Tibial nerve (tissue), 4 donors: ENCODE data around the gene MCOLN2. TPM values are rescaled to one million over a fixed set of nuclear protein-coding genes. Genes with fewer than 3 reads are reported as not detected.

Experiments
- DNase-seq, 2 donors: peaks; one replicate each; pipeline ENCODE4 v3.0.0-alpha.2; 2019; ENCODE audit warnings: low spot score in 2 of 2
- H3K27ac ChIP-seq, 4 donors: fragments of 200-600 bp; sonication (generic) in 3 of 4; one replicate each; pipeline ENCODE4 v1.5.1; 2017 to 2019; ENCODE audit warnings: mild to moderate bottlenecking in 1 of 4
- H3K27me3 ChIP-seq, 2 donors: fragments of 200-600 bp; sonication (generic) in 1 of 2; one replicate each; pipeline versions ENCODE4 v1.5.1 to v1.6.0; 2017 to 2019
- H3K36me3 ChIP-seq, 3 donors: fragments of 200-600 bp; sonication (generic); one replicate each; pipeline ENCODE4 v1.5.1; 2018 to 2019
- H3K4me1 ChIP-seq, 4 donors: fragments of 200-600 bp; sonication (generic) in 3 of 4; one replicate each; pipeline ENCODE4 v1.5.1; 2017 to 2019
- H3K4me3 ChIP-seq, 4 donors: fragments of 200-600 bp; sonication (generic) in 3 of 4; one replicate each; pipeline ENCODE4 v1.5.1; 2017 to 2019; ENCODE audit warnings: mild to moderate bottlenecking in 1 of 4, moderate library complexity in 1 of 4
- H3K9me3 ChIP-seq, 4 donors: fragments of 200-600 bp; sonication (generic) in 3 of 4; one replicate each; pipeline ENCODE4 v1.5.1; 2017 to 2019
- EP300 ChIP-seq, 2 donors: sonication (generic); formaldehyde crosslinking; IDR thresholded peaks; one replicate each; pipeline ENCODE4 v1.6.1; 2017; ENCODE audit warnings: antibody characterized with exemption in 2 of 2, mild to moderate bottlenecking in 1 of 2
- POLR2A ChIP-seq, 2 donors: fragments of 450-650 bp; IDR thresholded peaks; one replicate each; pipeline ENCODE4 v1.6.1; 2017; ENCODE audit warnings: antibody characterized with exemption in 2 of 2, mild to moderate bottlenecking in 2 of 2, moderate library complexity in 2 of 2
- WGBS, 2 donors: methylation state at CpG; one replicate each; pipeline ENCODE4 v1.1.5; 2018; 5-methylcytosine and 5-hydroxymethylcytosine counted together
- total RNA-seq, 4 donors: library from RNA; depleted of rRNA; stranded (reverse); fragments of >200 nt; gene quantifications; one replicate each; pipeline ENCODE4 v1.1.0, GENCODE V29; 2016
- TF ChIP-seq, protein P1 (sequence below), 5 experiments: fragments of 200-600 bp in 3 of 5; fragments of 450-650 bp in 2 of 5; sonication (generic) in 3 of 5; IDR thresholded peaks; one replicate each; pipeline ENCODE4 v1.5.1; 2016 to 2019; ENCODE audit warnings: antibody characterized with exemption in 5 of 5, mild to moderate bottlenecking in 3 of 5, moderate library complexity in 2 of 5

Gene MCOLN2
- total RNA-seq, 4 donors from 2014 or later: 8.2 to 12.2 (median 9.8) TPM

DNA sequence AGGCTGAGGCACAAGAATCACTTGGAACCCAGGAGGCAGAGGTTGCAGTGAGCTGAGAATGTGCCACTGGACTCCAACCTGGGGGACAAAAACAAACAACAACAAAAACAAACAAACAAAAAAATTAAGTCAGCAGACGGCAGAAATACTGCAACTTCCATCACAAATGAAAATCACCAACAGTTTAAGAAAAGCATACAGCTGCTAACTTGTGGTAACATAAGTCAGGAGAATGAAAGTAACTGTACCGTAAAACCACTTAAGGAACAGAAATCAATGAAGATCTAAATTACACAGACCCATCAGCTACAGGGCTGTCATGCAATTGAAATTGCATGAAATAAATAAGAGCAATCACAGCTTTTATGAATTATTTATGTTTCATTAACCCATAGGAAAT is 25.0 kb downstream of the MCOLN2 start:
- DNase-seq: no peak
- H3K4me1 ChIP-seq: no peaks in the 10 kb centered on the region
- H3K4me3 ChIP-seq: no peak overlapping the region
- no peak overlapping the region for H3K27ac ChIP-seq
- WGBS, 2 donors: 79 to 88% methylated on average over 2 of the region's 2 CpGs
- no peak for TF ChIP-seq EP300 (IDR thresholded peaks at IDR 0.05)
- no peak for TF ChIP-seq POLR2A (IDR thresholded peaks at IDR 0.05)
- TF ChIP-seq, protein P1, sequence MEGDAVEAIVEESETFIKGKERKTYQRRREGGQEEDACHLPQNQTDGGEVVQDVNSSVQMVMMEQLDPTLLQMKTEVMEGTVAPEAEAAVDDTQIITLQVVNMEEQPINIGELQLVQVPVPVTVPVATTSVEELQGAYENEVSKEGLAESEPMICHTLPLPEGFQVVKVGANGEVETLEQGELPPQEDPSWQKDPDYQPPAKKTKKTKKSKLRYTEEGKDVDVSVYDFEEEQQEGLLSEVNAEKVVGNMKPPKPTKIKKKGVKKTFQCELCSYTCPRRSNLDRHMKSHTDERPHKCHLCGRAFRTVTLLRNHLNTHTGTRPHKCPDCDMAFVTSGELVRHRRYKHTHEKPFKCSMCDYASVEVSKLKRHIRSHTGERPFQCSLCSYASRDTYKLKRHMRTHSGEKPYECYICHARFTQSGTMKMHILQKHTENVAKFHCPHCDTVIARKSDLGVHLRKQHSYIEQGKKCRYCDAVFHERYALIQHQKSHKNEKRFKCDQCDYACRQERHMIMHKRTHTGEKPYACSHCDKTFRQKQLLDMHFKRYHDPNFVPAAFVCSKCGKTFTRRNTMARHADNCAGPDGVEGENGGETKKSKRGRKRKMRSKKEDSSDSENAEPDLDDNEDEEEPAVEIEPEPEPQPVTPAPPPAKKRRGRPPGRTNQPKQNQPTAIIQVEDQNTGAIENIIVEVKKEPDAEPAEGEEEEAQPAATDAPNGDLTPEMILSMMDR (IDR thresholded peaks at IDR 0.05): no peak
- H3K27me3 ChIP-seq: no peaks in the 10 kb centered on the region
- no peaks in the 10 kb centered on the region for H3K36me3 ChIP-seq
- no peaks in the 10 kb centered on the region for H3K9me3 ChIP-seq

DNA sequence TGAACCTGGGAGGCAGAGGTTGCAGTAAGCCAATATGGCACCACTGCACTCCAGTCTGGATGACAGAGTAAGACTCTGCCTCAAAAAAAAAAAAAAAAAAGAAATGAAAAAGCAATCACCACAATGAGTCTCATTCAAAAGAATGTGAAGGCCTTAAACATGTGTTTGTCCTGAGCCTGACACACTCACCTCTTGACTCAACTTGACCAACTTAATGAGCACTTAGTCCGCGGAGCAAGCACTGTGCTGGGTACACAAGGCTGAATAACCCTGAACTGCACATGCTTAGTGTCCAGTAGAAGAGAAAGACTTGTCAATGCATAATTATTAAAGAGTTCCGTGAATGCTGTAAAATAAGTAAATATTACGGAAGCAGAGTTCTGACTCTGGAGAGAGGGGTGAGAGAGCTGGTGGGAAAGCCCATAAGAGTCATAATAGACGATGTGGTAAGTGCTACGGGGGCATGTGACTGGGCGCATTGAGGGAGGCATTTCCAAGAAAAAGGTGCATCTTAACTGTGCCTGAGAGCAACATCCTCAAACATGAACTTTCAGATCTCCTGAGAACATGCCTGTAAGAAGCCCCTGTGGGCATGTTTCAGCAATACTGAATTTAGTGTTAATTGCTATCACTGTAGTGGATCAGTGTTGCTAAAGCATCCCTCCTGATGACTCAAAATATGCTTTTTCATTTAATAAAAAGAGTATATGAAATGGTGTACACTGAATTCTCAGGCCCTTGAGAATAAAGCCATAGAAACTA is 27.2 kb downstream of the MCOLN2 start:
- no peaks in the 10 kb centered on the region for H3K27me3 ChIP-seq
- H3K27ac ChIP-seq: no peak overlapping the region
- no peaks in the 10 kb centered on the region for H3K9me3 ChIP-seq
- DNase-seq: no peak
- WGBS, 2 donors: 91% methylated on average over 7 of the region's 7 CpGs
- no peak overlapping the region for H3K4me3 ChIP-seq
- H3K4me1 ChIP-seq: no peaks in the 10 kb centered on the region
- TF ChIP-seq, protein P1 (IDR thresholded peaks at IDR 0.05): no peak
- TF ChIP-seq EP300 (IDR thresholded peaks at IDR 0.05): no peak
- no peak for TF ChIP-seq POLR2A (IDR thresholded peaks at IDR 0.05)
- H3K36me3 ChIP-seq: no peaks in the 10 kb centered on the region

DNA sequence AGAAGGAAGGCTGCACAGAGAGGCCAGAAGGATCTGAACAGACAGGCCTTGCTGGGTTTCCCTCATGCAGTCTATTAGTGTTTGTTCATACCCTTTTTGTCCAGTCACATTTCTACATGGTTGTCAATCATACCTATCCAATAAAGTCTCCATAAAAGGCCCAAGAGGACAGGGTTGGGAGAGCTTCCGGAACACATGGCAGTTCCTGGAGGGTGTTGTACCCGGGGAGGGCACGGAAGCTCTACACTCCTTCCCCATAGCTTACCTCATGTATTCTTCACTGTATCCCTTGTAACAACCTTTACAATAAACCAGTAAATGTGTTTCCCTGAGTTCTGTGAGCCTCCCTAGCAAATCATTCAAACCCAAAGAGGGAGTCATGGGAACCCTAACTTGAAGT is 28.0 kb downstream of the MCOLN2 start:
- H3K9me3 ChIP-seq: no peaks in the 10 kb centered on the region
- H3K27me3 ChIP-seq: no peaks in the 10 kb centered on the region
- H3K4me3 ChIP-seq: no peak overlapping the region
- DNase-seq: no peak
- no peak overlapping the region for H3K27ac ChIP-seq
- H3K4me1 ChIP-seq: no peaks in the 10 kb centered on the region
- TF ChIP-seq, protein P1 (IDR thresholded peaks at IDR 0.05): no peak
- TF ChIP-seq EP300 (IDR thresholded peaks at IDR 0.05) (no peak), POLR2A (IDR thresholded peaks at IDR 0.05) (no peak)
- H3K36me3 ChIP-seq: no peaks in the 10 kb centered on the region
- WGBS, 2 donors: 94 to 96% methylated on average over 3 of the region's 3 CpGs

DNA sequence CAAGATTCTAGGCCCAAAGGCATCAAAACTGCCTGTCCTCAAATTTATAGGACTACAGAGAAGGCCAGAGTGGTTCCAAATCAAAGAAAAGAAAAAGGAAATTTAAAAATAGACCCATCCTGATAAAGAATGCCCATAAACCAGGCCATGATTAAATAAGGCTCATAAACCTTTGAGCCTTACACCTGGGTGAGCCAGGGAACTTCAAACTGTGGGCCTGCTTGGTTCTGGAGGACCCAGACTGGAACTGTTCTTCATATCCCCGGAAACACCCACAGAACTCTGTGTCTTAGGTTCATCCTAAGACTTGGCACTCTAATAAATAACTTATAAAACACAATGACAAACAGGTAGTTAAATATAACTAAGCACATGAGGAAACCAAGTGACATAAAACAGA is 28.8 kb downstream of the MCOLN2 start:
- WGBS, 2 donors: 90 to 91% methylated on average over 1 of the region's 1 CpG
- no peaks in the 10 kb centered on the region for H3K36me3 ChIP-seq
- no peaks in the 10 kb centered on the region for H3K9me3 ChIP-seq
- H3K4me3 ChIP-seq: no peak overlapping the region
- H3K4me1 ChIP-seq: no peaks in the 10 kb centered on the region
- no peaks in the 10 kb centered on the region for H3K27me3 ChIP-seq
- no peak overlapping the region for H3K27ac ChIP-seq
- DNase-seq: no peak
- TF ChIP-seq, protein P1 (IDR thresholded peaks at IDR 0.05): no peak

DNA sequence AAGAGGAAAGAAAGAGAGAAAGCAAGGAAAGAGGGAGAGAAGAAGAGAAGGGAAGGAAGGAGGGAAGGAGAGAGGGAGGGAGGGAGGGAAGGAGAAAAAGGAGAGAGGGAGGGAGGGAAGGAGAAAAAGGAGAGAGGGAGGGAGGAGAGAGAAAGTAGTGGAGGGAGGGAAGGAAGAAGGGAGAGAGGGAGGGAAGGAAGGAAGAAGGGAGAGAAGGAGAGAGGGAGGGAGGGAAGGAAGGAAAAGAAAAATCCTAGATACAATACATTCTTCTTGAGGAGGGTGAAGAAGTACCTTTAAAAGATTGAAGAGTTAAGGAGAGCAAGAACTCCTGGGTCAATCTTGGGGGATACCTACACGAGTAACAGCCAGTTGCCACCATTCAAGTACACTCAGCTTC is 29.2 kb downstream of the MCOLN2 start:
- H3K4me1 ChIP-seq: no peaks in the 10 kb centered on the region
- 68 to 77% methylated on average over 1 of the region's 1 CpG for WGBS, 2 donors

More for the DNA sequence above, 29.2 kb downstream of the MCOLN2 start:
- Histone ChIP-seq H3K36me3 (no peaks in the 10 kb centered on the region), H3K27ac (no peak overlapping the region), H3K27me3 (no peaks in the 10 kb centered on the region), H3K4me3 (no peak overlapping the region), H3K9me3 (no peaks in the 10 kb centered on the region)
- no peak for TF ChIP-seq EP300 (IDR thresholded peaks at IDR 0.05)
- TF ChIP-seq, protein P1 (IDR thresholded peaks at IDR 0.05): no peak
- no peak for TF ChIP-seq POLR2A (IDR thresholded peaks at IDR 0.05)
- no peak for DNase-seq
